ENCODE measurements around the gene CTNS. TPM values are rescaled to one million over a fixed set of nuclear protein-coding genes. Genes with fewer than 3 reads are reported as not detected.

The CTNS gene
- total and polyA plus RNA-seq, 2 of the 13 experiments (the other 11 are each of a cell fraction or from before 2014, with no cell fraction given) = 9.5 to 13.7 TPM

DNA sequence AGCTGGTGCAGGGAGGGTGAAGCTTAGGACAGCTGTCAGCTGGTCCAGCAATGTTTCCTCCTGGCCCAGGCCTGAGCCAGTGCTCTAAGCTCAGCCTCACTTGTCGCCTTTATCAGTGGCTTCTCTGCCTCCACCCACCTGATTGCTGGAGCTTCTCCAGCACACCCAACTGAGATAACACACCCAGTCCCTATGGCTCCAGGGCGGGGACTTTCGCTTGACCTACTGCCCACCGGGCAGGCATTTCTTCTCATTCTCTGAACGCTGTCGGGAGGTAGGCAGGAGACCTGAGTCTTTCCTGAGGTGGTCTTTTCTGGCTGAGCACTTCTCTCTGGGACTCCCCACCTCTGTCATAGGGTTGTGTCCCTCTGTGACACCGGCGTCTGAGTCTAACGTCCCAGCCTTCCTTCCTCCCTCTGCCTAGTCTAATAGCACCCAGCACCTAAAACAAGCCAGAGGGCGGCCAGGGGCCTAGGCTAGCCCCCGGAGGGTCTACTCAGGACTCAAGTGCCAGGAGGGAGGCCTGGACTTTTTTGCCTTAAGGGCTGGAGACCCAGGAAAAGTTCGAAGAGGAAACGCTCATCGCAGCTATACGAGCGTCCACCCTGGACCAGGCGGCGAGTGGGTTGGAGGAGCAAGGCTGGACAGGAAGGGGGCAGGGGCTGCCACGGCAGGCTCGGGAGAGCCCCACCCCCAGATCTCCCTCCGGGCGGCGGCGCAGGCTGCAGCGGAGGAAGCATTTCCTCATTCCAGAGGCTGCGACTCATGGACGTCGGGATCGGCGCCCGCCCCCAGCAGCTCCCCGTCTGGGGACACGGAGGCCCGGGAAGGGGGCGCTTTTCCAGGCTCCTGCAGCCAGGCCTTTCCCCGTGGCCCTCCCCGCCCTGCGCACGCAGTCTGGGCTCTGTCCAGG lies 31.1 kb downstream of the CTNS start (continued):
- TF ChIP-seq, protein P1, sequence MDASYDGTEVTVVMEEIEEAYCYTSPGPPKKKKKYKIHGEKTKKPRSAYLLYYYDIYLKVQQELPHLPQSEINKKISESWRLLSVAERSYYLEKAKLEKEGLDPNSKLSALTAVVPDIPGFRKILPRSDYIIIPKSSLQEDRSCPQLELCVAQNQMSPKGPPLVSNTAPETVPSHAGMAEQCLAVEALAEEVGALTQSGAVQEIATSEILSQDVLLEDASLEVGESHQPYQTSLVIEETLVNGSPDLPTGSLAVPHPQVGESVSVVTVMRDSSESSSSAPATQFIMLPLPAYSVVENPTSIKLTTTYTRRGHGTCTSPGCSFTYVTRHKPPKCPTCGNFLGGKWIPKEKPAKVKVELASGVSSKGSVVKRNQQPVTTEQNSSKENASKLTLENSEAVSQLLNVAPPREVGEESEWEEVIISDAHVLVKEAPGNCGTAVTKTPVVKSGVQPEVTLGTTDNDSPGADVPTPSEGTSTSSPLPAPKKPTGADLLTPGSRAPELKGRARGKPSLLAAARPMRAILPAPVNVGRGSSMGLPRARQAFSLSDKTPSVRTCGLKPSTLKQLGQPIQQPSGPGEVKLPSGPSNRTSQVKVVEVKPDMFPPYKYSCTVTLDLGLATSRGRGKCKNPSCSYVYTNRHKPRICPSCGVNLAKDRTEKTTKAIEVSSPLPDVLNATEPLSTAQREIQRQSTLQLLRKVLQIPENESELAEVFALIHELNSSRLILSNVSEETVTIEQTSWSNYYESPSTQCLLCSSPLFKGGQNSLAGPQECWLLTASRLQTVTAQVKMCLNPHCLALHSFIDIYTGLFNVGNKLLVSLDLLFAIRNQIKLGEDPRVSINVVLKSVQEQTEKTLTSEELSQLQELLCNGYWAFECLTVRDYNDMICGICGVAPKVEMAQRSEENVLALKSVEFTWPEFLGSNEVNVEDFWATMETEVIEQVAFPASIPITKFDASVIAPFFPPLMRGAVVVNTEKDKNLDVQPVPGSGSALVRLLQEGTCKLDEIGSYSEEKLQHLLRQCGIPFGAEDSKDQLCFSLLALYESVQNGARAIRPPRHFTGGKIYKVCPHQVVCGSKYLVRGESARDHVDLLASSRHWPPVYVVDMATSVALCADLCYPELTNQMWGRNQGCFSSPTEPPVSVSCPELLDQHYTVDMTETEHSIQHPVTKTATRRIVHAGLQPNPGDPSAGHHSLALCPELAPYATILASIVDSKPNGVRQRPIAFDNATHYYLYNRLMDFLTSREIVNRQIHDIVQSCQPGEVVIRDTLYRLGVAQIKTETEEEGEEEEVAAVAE (CRISPR knock-in tag; IDR thresholded peaks at IDR 0.05; ENCODE audit: borderline replicate concordance) = no peak
- TF ChIP-seq, protein P2, sequence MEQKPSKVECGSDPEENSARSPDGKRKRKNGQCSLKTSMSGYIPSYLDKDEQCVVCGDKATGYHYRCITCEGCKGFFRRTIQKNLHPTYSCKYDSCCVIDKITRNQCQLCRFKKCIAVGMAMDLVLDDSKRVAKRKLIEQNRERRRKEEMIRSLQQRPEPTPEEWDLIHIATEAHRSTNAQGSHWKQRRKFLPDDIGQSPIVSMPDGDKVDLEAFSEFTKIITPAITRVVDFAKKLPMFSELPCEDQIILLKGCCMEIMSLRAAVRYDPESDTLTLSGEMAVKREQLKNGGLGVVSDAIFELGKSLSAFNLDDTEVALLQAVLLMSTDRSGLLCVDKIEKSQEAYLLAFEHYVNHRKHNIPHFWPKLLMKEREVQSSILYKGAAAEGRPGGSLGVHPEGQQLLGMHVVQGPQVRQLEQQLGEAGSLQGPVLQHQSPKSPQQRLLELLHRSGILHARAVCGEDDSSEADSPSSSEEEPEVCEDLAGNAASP (CRISPR knock-in tag; IDR thresholded peaks at IDR 0.05; ENCODE audit: borderline replicate concordance) = peak; percentile 6; the same call in 1 of the 2 replicates
- TF ChIP-seq CBX1 (IDR thresholded peaks at IDR 0.05; ENCODE audit: low read depth) (peak; percentile 16), FOXK1 (CRISPR knock-in tag; IDR thresholded peaks at IDR 0.05; ENCODE audit: borderline replicate concordance, low read depth) (peak; percentile 15; the same call in 1 of the 2 replicates), KAT7 (CRISPR knock-in tag; IDR thresholded peaks at IDR 0.05; ENCODE audit: borderline replicate concordance) (0 out of 2 replicates have a peak, but pooled peaks have one; percentile 17), ZNF350 (CRISPR knock-in tag; IDR thresholded peaks at IDR 0.05; ENCODE audit: borderline replicate concordance, low read depth) (no peak; the same call in none of the 2 replicates)
- TF ChIP-seq, protein P3, sequence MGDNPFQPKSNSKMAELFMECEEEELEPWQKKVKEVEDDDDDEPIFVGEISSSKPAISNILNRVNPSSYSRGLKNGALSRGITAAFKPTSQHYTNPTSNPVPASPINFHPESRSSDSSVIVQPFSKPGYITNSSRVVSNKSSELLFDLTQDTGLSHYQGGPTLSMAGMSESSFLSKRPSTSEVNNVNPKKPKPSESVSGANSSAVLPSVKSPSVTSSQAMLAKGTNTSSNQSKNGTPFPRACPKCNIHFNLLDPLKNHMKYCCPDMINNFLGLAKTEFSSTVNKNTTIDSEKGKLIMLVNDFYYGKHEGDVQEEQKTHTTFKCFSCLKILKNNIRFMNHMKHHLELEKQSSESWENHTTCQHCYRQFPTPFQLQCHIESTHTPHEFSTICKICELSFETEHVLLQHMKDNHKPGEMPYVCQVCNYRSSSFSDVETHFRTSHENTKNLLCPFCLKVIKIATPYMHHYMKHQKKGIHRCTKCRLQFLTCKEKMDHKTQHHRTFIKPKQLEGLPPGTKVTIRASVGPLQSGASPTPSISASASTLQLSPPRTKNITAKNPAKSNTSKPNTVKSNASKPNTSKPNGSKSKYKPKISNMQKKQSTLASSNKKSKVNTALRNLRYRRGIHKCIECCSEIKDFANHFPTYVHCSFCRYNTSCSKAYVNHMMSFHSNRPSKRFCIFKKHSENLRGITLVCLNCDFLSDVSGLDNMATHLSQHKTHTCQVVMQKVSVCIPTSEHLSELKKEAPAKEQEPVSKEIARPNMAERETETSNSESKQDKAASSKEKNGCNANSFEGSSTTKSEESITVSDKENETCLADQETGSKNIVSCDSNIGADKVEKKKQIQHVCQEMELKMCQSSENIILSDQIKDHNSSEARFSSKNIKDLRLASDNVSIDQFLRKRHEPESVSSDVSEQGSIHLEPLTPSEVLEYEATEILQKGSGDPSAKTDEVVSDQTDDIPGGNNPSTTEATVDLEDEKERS (CRISPR knock-in tag; IDR thresholded peaks at IDR 0.05) = peak; percentile 73; the same call in 1 of the 2 replicates
- TF ChIP-seq, protein P4, sequence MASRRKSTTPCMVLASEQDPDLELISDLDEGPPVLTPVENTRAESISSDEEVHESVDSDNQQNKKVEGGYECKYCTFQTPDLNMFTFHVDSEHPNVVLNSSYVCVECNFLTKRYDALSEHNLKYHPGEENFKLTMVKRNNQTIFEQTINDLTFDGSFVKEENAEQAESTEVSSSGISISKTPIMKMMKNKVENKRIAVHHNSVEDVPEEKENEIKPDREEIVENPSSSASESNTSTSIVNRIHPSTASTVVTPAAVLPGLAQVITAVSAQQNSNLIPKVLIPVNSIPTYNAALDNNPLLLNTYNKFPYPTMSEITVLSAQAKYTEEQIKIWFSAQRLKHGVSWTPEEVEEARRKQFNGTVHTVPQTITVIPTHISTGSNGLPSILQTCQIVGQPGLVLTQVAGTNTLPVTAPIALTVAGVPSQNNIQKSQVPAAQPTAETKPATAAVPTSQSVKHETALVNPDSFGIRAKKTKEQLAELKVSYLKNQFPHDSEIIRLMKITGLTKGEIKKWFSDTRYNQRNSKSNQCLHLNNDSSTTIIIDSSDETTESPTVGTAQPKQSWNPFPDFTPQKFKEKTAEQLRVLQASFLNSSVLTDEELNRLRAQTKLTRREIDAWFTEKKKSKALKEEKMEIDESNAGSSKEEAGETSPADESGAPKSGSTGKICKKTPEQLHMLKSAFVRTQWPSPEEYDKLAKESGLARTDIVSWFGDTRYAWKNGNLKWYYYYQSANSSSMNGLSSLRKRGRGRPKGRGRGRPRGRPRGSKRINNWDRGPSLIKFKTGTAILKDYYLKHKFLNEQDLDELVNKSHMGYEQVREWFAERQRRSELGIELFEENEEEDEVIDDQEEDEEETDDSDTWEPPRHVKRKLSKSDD (CRISPR knock-in tag; IDR thresholded peaks at IDR 0.05; ENCODE audit: low read depth) = 0 out of 2 replicates have a peak, but pooled peaks have one; percentile 34
- TF ChIP-seq, protein P5, sequence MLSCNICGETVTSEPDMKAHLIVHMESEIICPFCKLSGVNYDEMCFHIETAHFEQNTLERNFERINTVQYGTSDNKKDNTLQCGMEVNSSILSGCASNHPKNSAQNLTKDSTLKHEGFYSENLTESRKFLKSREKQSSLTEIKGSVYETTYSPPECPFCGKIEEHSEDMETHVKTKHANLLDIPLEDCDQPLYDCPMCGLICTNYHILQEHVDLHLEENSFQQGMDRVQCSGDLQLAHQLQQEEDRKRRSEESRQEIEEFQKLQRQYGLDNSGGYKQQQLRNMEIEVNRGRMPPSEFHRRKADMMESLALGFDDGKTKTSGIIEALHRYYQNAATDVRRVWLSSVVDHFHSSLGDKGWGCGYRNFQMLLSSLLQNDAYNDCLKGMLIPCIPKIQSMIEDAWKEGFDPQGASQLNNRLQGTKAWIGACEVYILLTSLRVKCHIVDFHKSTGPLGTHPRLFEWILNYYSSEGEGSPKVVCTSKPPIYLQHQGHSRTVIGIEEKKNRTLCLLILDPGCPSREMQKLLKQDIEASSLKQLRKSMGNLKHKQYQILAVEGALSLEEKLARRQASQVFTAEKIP (CRISPR knock-in tag; IDR thresholded peaks at IDR 0.05; ENCODE audit: borderline replicate concordance) = no peak
- TF ChIP-seq, protein P6, sequence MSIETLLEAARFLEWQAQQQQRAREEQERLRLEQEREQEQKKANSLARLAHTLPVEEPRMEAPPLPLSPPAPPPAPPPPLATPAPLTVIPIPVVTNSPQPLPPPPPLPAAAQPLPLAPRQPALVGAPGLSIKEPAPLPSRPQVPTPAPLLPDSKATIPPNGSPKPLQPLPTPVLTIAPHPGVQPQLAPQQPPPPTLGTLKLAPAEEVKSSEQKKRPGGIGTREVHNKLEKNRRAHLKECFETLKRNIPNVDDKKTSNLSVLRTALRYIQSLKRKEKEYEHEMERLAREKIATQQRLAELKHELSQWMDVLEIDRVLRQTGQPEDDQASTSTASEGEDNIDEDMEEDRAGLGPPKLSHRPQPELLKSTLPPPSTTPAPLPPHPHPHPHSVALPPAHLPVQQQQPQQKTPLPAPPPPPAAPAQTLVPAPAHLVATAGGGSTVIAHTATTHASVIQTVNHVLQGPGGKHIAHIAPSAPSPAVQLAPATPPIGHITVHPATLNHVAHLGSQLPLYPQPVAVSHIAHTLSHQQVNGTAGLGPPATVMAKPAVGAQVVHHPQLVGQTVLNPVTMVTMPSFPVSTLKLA (IDR thresholded peaks at IDR 0.05) = no peak

Data from HepG2 (cell line).